ENCODE results near the gene SPOCK2. TPM values are rescaled to one million over a fixed set of nuclear protein-coding genes. Genes with fewer than 3 reads are reported as not detected.

Gene SPOCK2
- polyA plus RNA-seq, 1 of the 3 experiments (the other 2 are of a cell fraction), result 0.18 TPM

DNA sequence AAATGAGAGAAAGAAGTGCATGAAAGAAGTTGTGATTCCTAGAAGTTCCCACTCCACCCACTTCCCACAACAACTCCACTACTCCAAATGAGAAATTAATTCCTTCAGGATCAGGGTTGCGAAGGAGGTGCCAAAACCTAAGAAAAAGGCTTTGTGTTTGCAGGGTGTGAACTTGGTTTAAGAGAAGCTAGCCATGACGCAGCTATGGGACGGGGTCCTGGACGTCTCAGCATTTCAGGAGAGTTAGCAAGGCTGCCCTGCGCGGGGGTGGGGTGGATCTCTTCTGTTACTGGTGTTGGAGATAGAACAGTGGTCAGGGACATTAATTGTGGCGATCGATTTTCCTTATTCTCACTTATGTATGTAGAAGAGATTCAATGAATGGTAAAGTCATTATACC is 63.0 kb downstream of the SPOCK2 start:
- H3K79me2 ChIP-seq (ENCODE audit: insufficient read depth), result no peaks in the 10 kb centered on the region
- CTCF ChIA-PET, result interaction anchor here (1.1 to 2.5 kb wide), 5 partner anchors 10 to 129 kb away, joined by 3 to 9 read pairs (median 4); no protein-coding TSS in a partner anchor
- no peaks in the 10 kb centered on the region for H3K27me3 ChIP-seq (ENCODE audit: insufficient read depth)
- no peak overlapping the region for H3K4me3 ChIP-seq (ENCODE audit: low read depth in 2 of 2, low read length in 1 of 2)
- H3F3A ChIP-seq (replicated peaks; ENCODE audit: insufficient read depth), result no peaks in the 10 kb centered on the region
- TF ChIP-seq, protein P1, sequence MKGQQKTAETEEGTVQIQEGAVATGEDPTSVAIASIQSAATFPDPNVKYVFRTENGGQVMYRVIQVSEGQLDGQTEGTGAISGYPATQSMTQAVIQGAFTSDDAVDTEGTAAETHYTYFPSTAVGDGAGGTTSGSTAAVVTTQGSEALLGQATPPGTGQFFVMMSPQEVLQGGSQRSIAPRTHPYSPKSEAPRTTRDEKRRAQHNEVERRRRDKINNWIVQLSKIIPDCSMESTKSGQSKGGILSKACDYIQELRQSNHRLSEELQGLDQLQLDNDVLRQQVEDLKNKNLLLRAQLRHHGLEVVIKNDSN (IDR thresholded peaks at IDR 0.05; ENCODE audit: borderline replicate concordance, low read depth), result no peak
- TF ChIP-seq ZBTB33 (IDR thresholded peaks at IDR 0.05; ENCODE audit: borderline replicate concordance, low read depth), result no peak
- no peak for TF ChIP-seq MXI1 (IDR thresholded peaks at IDR 0.05; ENCODE audit: low read depth, low read length)
- TF ChIP-seq CTCF (IDR thresholded peaks at IDR 0.05), result no peak
- no peaks in the 10 kb centered on the region for H3K9me2 ChIP-seq
- H4K20me1 ChIP-seq (ENCODE audit: insufficient read depth), result no peaks in the 10 kb centered on the region
- POLR2A ChIA-PET, result no interaction called here
- no peaks in the 10 kb centered on the region for H3K9me3 ChIP-seq
- H2AFZ ChIP-seq (ENCODE audit: low read depth), result no peak overlapping the region
- H3K36me3 ChIP-seq (replicated peaks in 1 of 2; ENCODE audit: control insufficient read depth in 1 of 2, insufficient read depth in 2 of 2, low read length in 1 of 2), result no peaks in the 10 kb centered on the region
- no peak overlapping the region for H3K4me2 ChIP-seq
- H3K4me1 ChIP-seq (ENCODE audit: control insufficient read depth in 1 of 2, insufficient read depth in 2 of 2, low read depth in 1 of 2, low read length in 1 of 2), result no peaks in the 10 kb centered on the region; a peak in 1 of 4 replicates
- H3K9ac ChIP-seq, result no peak overlapping the region
- no peak for DNase-seq
- no peak overlapping the region for H3K27ac ChIP-seq (ENCODE audit: low read depth in 2 of 2, low read length in 1 of 2)
- 88% methylated on average over 8 of the region's 8 CpGs for WGBS (ENCODE audit: low lambda C conversion rate)

GRCh38 chr10:72024596-72024995 is 63.8 kb downstream of the SPOCK2 start:
- Histone ChIP-seq H3K4me3 (ENCODE audit: low read depth in 2 of 2, low read length in 1 of 2) (no peak overlapping the region), H3K27ac (ENCODE audit: low read depth in 2 of 2, low read length in 1 of 2) (no peak overlapping the region), H3F3A (replicated peaks; ENCODE audit: insufficient read depth) (no peaks in the 10 kb centered on the region), H3K79me2 (ENCODE audit: insufficient read depth) (no peaks in the 10 kb centered on the region), H3K9me2 (no peaks in the 10 kb centered on the region), H3K4me1 (ENCODE audit: control insufficient read depth in 1 of 2, insufficient read depth in 2 of 2, low read depth in 1 of 2, low read length in 1 of 2) (no peaks in the 10 kb centered on the region; a peak in 1 of 4 replicates), H2AFZ (ENCODE audit: low read depth) (no peak overlapping the region), H4K20me1 (ENCODE audit: insufficient read depth) (no peaks in the 10 kb centered on the region), H3K4me2 (no peak overlapping the region), H3K36me3 (replicated peaks in 1 of 2; ENCODE audit: control insufficient read depth in 1 of 2, insufficient read depth in 2 of 2, low read length in 1 of 2) (no peaks in the 10 kb centered on the region), H3K9me3 (no peaks in the 10 kb centered on the region), H3K9ac (no peak overlapping the region), H3K27me3 (ENCODE audit: insufficient read depth) (no peaks in the 10 kb centered on the region)
- DNase-seq, result no peak
- CTCF ChIA-PET, result no interaction called here
- POLR2A ChIA-PET, result no interaction called here
- WGBS (ENCODE audit: low lambda C conversion rate), result 68% methylated on average over 4 of the region's 4 CpGs
- TF ChIP-seq FOXJ3 (CRISPR knock-in tag; IDR thresholded peaks at IDR 0.05) (no peak), EP300 (IDR thresholded peaks at IDR 0.05; ENCODE audit: borderline replicate concordance in 1 of 2, low read depth in 1 of 2, low read length in 1 of 2) (no peak), ELF1 (IDR thresholded peaks at IDR 0.05) (no peak), RFX5 (IDR thresholded peaks at IDR 0.05; ENCODE audit: low read length) (no peak), ZBTB33 (IDR thresholded peaks at IDR 0.05; ENCODE audit: borderline replicate concordance, low read depth) (no peak), IRF3 (IDR thresholded peaks at IDR 0.05; ENCODE audit: low read depth, low read length) (no peak), RCOR1 (IDR thresholded peaks at IDR 0.05; ENCODE audit: low read length) (no peak), MXI1 (IDR thresholded peaks at IDR 0.05; ENCODE audit: low read depth, low read length) (no peak), CTCF (IDR thresholded peaks at IDR 0.05) (no peak)
- TF ChIP-seq, protein P2, sequence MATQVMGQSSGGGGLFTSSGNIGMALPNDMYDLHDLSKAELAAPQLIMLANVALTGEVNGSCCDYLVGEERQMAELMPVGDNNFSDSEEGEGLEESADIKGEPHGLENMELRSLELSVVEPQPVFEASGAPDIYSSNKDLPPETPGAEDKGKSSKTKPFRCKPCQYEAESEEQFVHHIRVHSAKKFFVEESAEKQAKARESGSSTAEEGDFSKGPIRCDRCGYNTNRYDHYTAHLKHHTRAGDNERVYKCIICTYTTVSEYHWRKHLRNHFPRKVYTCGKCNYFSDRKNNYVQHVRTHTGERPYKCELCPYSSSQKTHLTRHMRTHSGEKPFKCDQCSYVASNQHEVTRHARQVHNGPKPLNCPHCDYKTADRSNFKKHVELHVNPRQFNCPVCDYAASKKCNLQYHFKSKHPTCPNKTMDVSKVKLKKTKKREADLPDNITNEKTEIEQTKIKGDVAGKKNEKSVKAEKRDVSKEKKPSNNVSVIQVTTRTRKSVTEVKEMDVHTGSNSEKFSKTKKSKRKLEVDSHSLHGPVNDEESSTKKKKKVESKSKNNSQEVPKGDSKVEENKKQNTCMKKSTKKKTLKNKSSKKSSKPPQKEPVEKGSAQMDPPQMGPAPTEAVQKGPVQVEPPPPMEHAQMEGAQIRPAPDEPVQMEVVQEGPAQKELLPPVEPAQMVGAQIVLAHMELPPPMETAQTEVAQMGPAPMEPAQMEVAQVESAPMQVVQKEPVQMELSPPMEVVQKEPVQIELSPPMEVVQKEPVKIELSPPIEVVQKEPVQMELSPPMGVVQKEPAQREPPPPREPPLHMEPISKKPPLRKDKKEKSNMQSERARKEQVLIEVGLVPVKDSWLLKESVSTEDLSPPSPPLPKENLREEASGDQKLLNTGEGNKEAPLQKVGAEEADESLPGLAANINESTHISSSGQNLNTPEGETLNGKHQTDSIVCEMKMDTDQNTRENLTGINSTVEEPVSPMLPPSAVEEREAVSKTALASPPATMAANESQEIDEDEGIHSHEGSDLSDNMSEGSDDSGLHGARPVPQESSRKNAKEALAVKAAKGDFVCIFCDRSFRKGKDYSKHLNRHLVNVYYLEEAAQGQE (IDR thresholded peaks at IDR 0.05; ENCODE audit: low read depth, low read length), result no peak
